Heart left ventricle (tissue), 16 donors: ENCODE measurements around the gene FCN2. TPM values are rescaled to one million over a fixed set of nuclear protein-coding genes. Genes with fewer than 3 reads are reported as not detected.

Experiments used
- ATAC-seq, 4 donors: fragments of 200-7000 bp; cut with Tn5 transposase; one replicate each; pipeline ENCODE4 v1.9.1; 2020 to 2022; ENCODE audit warnings: moderate library complexity in 4 of 4, mild to moderate bottlenecking in 3 of 4, moderate number of reproducible peaks in 1 of 4
- DNase-seq, 5 donors: peaks; one replicate each; pipeline ENCODE4 v3.0.0-alpha.2; 2020
- H3K27ac ChIP-seq, 12 donors: fragments of 200-600 bp; sonication (generic) in 4 of 12; one replicate each; pipeline versions ENCODE4 v1.5.0 to v1.8.0; 2016 to 2022; ENCODE audit warnings: mild to moderate bottlenecking in 2 of 12
- H3K27me3 ChIP-seq, 9 donors: fragments of 200-600 bp; sonication (generic) in 2 of 9; one replicate each; pipeline versions ENCODE4 v1.5.1 to v1.8.0; 2016 to 2022; ENCODE audit warnings: mild to moderate bottlenecking in 3 of 9
- H3K36me3 ChIP-seq, 9 donors: fragments of 200-600 bp; sonication (generic) in 2 of 9; one replicate each; pipeline versions ENCODE4 v1.5.0 to v1.8.0; 2018 to 2022; ENCODE audit warnings: mild to moderate bottlenecking in 2 of 9
- H3K4me1 ChIP-seq, 12 donors: fragments of 200-600 bp; sonication (generic) in 4 of 12; one replicate each; pipeline versions ENCODE4 v1.5.0 to v1.8.0; 2016 to 2022; ENCODE audit warnings: mild to moderate bottlenecking in 3 of 12
- H3K4me3 ChIP-seq, 12 donors: fragments of 200-600 bp; sonication (generic) in 4 of 12; one replicate each; pipeline versions ENCODE4 v1.5.0 to v1.8.0; 2017 to 2022; ENCODE audit warnings: mild to moderate bottlenecking in 9 of 12, moderate library complexity in 4 of 12
- H3K9me3 ChIP-seq, 12 donors: fragments of 200-600 bp; sonication (generic) in 4 of 12; one replicate each; pipeline versions ENCODE4 v1.5.0 to v1.8.0; 2016 to 2022; ENCODE audit warnings: mild to moderate bottlenecking in 1 of 12
- CTCF ChIP-seq, 12 donors: fragments of 200-600 bp; sonication (generic) in 4 of 12; IDR thresholded peaks; one replicate each; pipeline versions ENCODE4 v1.5.0 to v1.8.0; 2018 to 2022; ENCODE audit warnings: antibody characterized with exemption in 12 of 12, mild to moderate bottlenecking in 5 of 12
- POLR2A ChIP-seq, 2 donors: fragments of 450-650 bp; IDR thresholded peaks; one replicate each; pipeline ENCODE4 v1.6.1; 2017; ENCODE audit warnings: antibody characterized with exemption in 2 of 2, mild to moderate bottlenecking in 2 of 2, moderate library complexity in 2 of 2
- WGBS, 4 donors: extraction: QIAGEN DNeasy Blood & Tissue Kit in 2 of 4; methylation state at CpG; one replicate each; pipeline versions ENCODE4 v1.1.5 to v1.1.7; 2013 to 2018; 5-methylcytosine and 5-hydroxymethylcytosine counted together
- intact Hi-C, 10 donors: fragments of 100-400 bp; cut with DNase I; formaldehyde crosslinking; loops; one replicate each; pipeline versions ENCODE4 v1.11.1 to v1.14.2; 2022
- polyA plus RNA-seq, 2 donors: library from polyadenylated mRNA; stranded (reverse); fragments of 200-250 nt; gene quantifications; one replicate each; pipeline ENCODE4 v1.2.3, GENCODE V29; 2013
- total RNA-seq, 9 donors: library from RNA; depleted of rRNA in 2 of 9; stranded (reverse); fragments of >200 nt in 2 of 9; fragmentation: NEBNext Ultra II Directional in 3 of 9; extraction: Animal tissue kit (Norgen Biotek cat#: 25700) in 3 of 9; gene quantifications; one replicate each; pipeline versions ENCODE4 v1.1.0 to v1.2.4, GENCODE V29; 2016 to 2023
- donor health status: ischemic (EF 13 %, LVEDD 7.1; RV severe dilation, severe dysfunction).
- donor health status: healthy with polysubstance abuse.
- donor health status: DM: no; HTN: yes; CAD: no.
- donor health status: DM: no; HTN: no; CAD: no.
- donor health status: ischemic (EF 25% LVEDD 6.9; RV normal size, moderate dysfunction).
- donor health status: ischemic (EF 25% LVEDD 5.7; RV mildly dilated, moderate dysfunction).
- donor health status: healthy.
- donor health status: DM: yes; HTN: yes; CAD: no.
- donor health status: ischemic (EF 35%, LVEDD 5.7; RV mildly dilated, moderate dysfunction).
- donor health status: nonischemic (EF 11% LVEDD 7.7; RV severe dilation, severe dysfunction).
- donor health status: DM: yes; HTN: yes; CAD: no.
- donor health status: PGD.
- donor health status: ischemic (EF 29% LVEDD 5.4; RV normal size, mild dysfunction).
- donor health status: nonischemic (EF 23%, LVEDD 6.1; RV moderate dilation, normal function).

The FCN2 gene
- total and polyA plus RNA-seq, 11 donors = 0.19 to 0.67 (median 0.26) TPM; not detected in 6

GRCh38 chr9:134888603-134889190, 8.1 kb downstream of the FCN2 start:
- TF ChIP-seq POLR2A (IDR thresholded peaks at IDR 0.05) (no peak), CTCF (IDR thresholded peaks at IDR 0.05) (no peak)
- no peaks in the 10 kb centered on the region for H3K9me3 ChIP-seq
- no peak overlapping the region for H3K27ac ChIP-seq
- no peaks in the 10 kb centered on the region for H3K36me3 ChIP-seq
- no peak for DNase-seq
- no peak for ATAC-seq
- 81 to 93% (median 87%) methylated on average over 9 to 14 of the region's 14 CpGs for WGBS, 4 donors
- peaks cover 0 to 7% (median 0%) of the 10 kb centered on the region in 9 donors for H3K27me3 ChIP-seq
- intact Hi-C loops = no loop called here
- H3K4me1 ChIP-seq = peaks cover 0 to 26% (median 0%) of the 10 kb centered on the region in 12 donors
- no peak overlapping the region for H3K4me3 ChIP-seq

- no peak for TF ChIP-seq CTCF (IDR thresholded peaks at IDR 0.05)
- no peak for TF ChIP-seq POLR2A (IDR thresholded peaks at IDR 0.05)
- ATAC-seq = no peak
- WGBS, 4 donors = 90 to 95% (median 92%) methylated on average over 10 of the region's 10 CpGs
Measured at GRCh38 chr9:134889386-134890154, 9.0 kb downstream of the FCN2 start.

GRCh38 chr9:134890155-134890495, 9.5 kb downstream of the FCN2 start:
- peaks cover 0 to 7% (median 0%) of the 10 kb centered on the region in 9 donors for H3K27me3 ChIP-seq
- peaks cover 0 to 29% (median 2%) of the 10 kb centered on the region in 12 donors for H3K4me1 ChIP-seq
- DNase-seq (no peak), ATAC-seq (no peak)
- H3K4me3 ChIP-seq = no peak overlapping the region
- no peak for TF ChIP-seq POLR2A (IDR thresholded peaks at IDR 0.05)
- no peak for TF ChIP-seq CTCF (IDR thresholded peaks at IDR 0.05)
- peaks cover 0 to 11% (median 3%) of the 10 kb centered on the region in 12 donors for H3K9me3 ChIP-seq
- H3K36me3 ChIP-seq = no peaks in the 10 kb centered on the region
- no peak overlapping the region for H3K27ac ChIP-seq
- 73 to 87% (median 85%) methylated on average over 5 of the region's 5 CpGs for WGBS, 4 donors
- intact Hi-C loops = loop anchor here in 2 of 10 donors (10.0 kb wide), 2 partner anchors 105 to 115 kb away; no protein-coding TSS in a partner anchor

More at GRCh38 chr9:134889386-134890154, 9.0 kb downstream of the FCN2 start:
- no peak overlapping the region for H3K4me3 ChIP-seq
- peak in 1 of 5 donors; percentile 21 for DNase-seq
- peaks cover 0 to 26% (median 0%) of the 10 kb centered on the region in 12 donors for H3K4me1 ChIP-seq
- peaks cover 0 to 7% (median 0%) of the 10 kb centered on the region in 9 donors for H3K27me3 ChIP-seq
- no peaks in the 10 kb centered on the region for H3K36me3 ChIP-seq
- intact Hi-C loops = loop anchor here in 2 of 10 donors (10.0 kb wide), 2 partner anchors 105 to 115 kb away; no protein-coding TSS in a partner anchor
- H3K27ac ChIP-seq = no peak overlapping the region
- H3K9me3 ChIP-seq = peaks cover 0 to 6% (median under 1%) of the 10 kb centered on the region in 12 donors

GRCh38 chr9:134891053-134891452, 10.4 kb downstream of the FCN2 start:
- peaks cover 0 to 38% (median 11%) of the 10 kb centered on the region in 12 donors for H3K4me1 ChIP-seq
- ATAC-seq (no peak), DNase-seq (no peak)
- intact Hi-C loops = loop anchor here in 2 of 10 donors (10.0 kb wide), 2 partner anchors 106 to 116 kb away; no protein-coding TSS in a partner anchor
- H3K27ac ChIP-seq = no peak overlapping the region
- peaks cover 0 to 11% (median 3%) of the 10 kb centered on the region in 12 donors for H3K9me3 ChIP-seq
- H3K27me3 ChIP-seq = peaks cover 0 to 7% (median 0%) of the 10 kb centered on the region in 9 donors
- WGBS, 4 donors = 91 to 97% (median 94%) methylated on average over 8 of the region's 8 CpGs
- H3K4me3 ChIP-seq = no peak overlapping the region
- TF ChIP-seq CTCF (IDR thresholded peaks at IDR 0.05) (no peak), POLR2A (IDR thresholded peaks at IDR 0.05) (no peak)
- H3K36me3 ChIP-seq = no peaks in the 10 kb centered on the region
